Measurements from ENCODE around the gene FAM83C. TPM values are rescaled to one million over a fixed set of nuclear protein-coding genes. Genes with fewer than 3 reads are reported as not detected.

Gene FAM83C
- total and polyA plus RNA-seq, 9 of the 15 experiments (the other 6 are each of a cell fraction or from before 2014, with no cell fraction given): not detected

GRCh38 chr20:35269055-35269781 lies 23.0 kb downstream of the FAM83C start (continued):
- no peak for TF ChIP-seq ATF3 (IDR thresholded peaks at IDR 0.05)
- TF ChIP-seq ATF3 (CRISPR knock-in tag; conservative IDR thresholded peaks at IDR 0.05): no peak
- no peak for TF ChIP-seq NELFE (IDR thresholded peaks at IDR 0.05; ENCODE audit: insufficient read depth, insufficient read length)
- TF ChIP-seq SMAD3 (CRISPR knock-in tag; conservative IDR thresholded peaks at IDR 0.05): no peak
- TF ChIP-seq CREB5 (CRISPR knock-in tag; IDR thresholded peaks at IDR 0.05): no peak
- TF ChIP-seq RBM39 (optimal IDR thresholded peaks at IDR 0.05; ENCODE audit: low read depth, low read length): no peak
- TF ChIP-seq PCBP2 (IDR thresholded peaks at IDR 0.05; ENCODE audit: low read depth, low read length, poor library complexity, severe bottlenecking): no peak
- TF ChIP-seq ZNF324 (CRISPR knock-in tag; IDR thresholded peaks at IDR 0.05): no peak
- TF ChIP-seq ELK1 (CRISPR knock-in tag; IDR thresholded peaks at IDR 0.05): no peak
- TF ChIP-seq ERF (CRISPR knock-in tag; IDR thresholded peaks at IDR 0.05): no peak
- no peak for TF ChIP-seq HNRNPLL (IDR thresholded peaks at IDR 0.05; ENCODE audit: low read depth, low read length, poor library complexity, severe bottlenecking)
- 0 out of 2 replicates have a peak, but pooled peaks have one; percentile 22 for TF ChIP-seq MAX (CRISPR knock-in tag; IDR thresholded peaks at IDR 0.05)
- no peak for TF ChIP-seq PTRF (tag; IDR thresholded peaks at IDR 0.05)
- TF ChIP-seq ZNF23 (CRISPR knock-in tag; IDR thresholded peaks at IDR 0.05): no peak
- TF ChIP-seq MEIS2 (IDR thresholded peaks at IDR 0.05; ENCODE audit: partially characterized antibody): no peak
- no peak for TF ChIP-seq TCF7L2 (IDR thresholded peaks at IDR 0.05; ENCODE audit: low read depth, low read length)
- TF ChIP-seq MCM2 (IDR thresholded peaks at IDR 0.05; ENCODE audit: low read depth): no peak
- no peak for TF ChIP-seq GTF2A2 (tag; IDR thresholded peaks at IDR 0.05)
- TF ChIP-seq ATF7 (IDR thresholded peaks at IDR 0.05): peak; percentile 31; the same call in 1 of the 2 replicates
- no peak for TF ChIP-seq OTX1 (CRISPR knock-in tag; IDR thresholded peaks at IDR 0.05)
- no peak for TF ChIP-seq BCL6 (CRISPR knock-in tag; IDR thresholded peaks at IDR 0.05)
- no peak for TF ChIP-seq E2F8 (IDR thresholded peaks at IDR 0.05; ENCODE audit: low read depth, partially characterized antibody)
- 0 out of 2 replicates have a peak, but pooled peaks have one; percentile 20 for TF ChIP-seq ZNF232 (CRISPR knock-in tag; IDR thresholded peaks at IDR 0.05)
- TF ChIP-seq BRD4 (IDR thresholded peaks at IDR 0.05): no peak
